ENCODE results near the gene LIPC.

The LIPC gene

DNA sequence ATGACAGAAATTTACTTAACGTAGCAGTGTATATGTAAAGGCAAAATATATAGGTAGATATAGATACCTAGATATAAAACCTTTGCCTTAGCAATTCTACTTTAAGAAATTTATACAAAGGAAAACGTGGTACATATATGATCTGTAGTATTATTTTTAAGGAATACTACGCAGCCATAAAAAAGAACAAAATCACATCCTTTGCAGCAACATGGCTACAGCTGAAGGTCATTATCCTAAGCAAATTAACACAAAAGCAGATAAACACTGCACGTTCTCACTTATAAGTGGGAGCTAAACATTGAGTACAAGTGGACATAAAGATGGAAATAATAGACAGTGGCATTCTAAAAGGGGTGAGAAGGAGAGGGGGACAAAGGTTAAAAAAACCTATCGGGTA is 14.8 kb upstream of the LIPC start:
- TF ChIP-seq Cebpa-rat (IDR thresholded peaks at IDR 0.05) = no peak
- H3K9ac ChIP-seq = no peak overlapping the region
- no peaks in the 10 kb centered on the region for H4K20me1 ChIP-seq
- peaks cover 35% of the 10 kb centered on the region for H3K9me3 ChIP-seq
- no peak overlapping the region for H3K27ac ChIP-seq
- no peak overlapping the region for H3K4me2 ChIP-seq
- no peaks in the 10 kb centered on the region for H3K4me1 ChIP-seq
- H3K36me3 ChIP-seq = peaks cover 18% of the 10 kb centered on the region
- H3K27me3 ChIP-seq = no peaks in the 10 kb centered on the region
- H3K4me3 ChIP-seq = no peak overlapping the region

GRCh38 chr15:58418135-58418534 is 13.7 kb upstream of the LIPC start:
- Histone ChIP-seq H3K4me3 (no peak overlapping the region), H3K4me1 (no peaks in the 10 kb centered on the region), H3K9me3 (peaks cover 30% of the 10 kb centered on the region), H3K27me3 (no peaks in the 10 kb centered on the region), H4K20me1 (no peaks in the 10 kb centered on the region), H3K9ac (no peak overlapping the region), H3K36me3 (peaks cover 16% of the 10 kb centered on the region), H3K4me2 (no peak overlapping the region), H3K27ac (no peak overlapping the region)
- TF ChIP-seq Cebpa-rat (IDR thresholded peaks at IDR 0.05) = no peak

DNA sequence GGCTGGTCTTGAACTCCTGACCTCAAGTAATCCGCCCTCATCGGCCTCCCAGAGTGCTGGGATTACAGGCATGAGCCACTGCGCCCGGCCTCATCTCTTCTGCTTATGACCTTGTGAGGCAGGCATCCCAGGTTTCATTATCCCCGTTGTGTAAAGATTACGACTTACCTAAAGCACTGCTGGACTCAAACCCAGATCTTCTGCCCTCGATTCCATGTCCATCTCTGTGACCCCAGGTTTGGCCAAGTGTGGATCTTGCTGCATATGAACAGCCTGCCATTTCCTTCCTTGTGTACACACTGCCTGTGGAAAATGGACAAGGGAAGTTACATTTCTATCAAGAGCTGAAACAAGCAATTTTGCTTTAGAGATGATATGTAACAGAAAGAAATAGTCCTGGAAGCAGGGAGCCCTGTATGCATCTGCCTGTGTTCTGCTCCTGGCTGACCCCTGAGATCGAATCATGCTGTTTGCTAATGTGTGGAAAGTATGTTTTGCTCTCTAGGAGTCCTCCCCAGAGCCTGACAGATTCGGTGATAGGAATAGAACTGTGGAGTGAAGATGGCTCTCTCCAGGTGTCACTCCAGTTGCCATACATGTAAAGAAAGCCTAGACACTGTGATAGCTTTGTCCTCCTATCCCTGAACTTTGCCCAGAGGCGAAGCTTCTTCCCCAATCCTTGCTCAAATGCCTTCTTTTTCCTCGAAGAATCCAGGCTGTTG is 11.8 kb upstream of the LIPC start:
- no peak overlapping the region for H3K4me2 ChIP-seq
- no peaks in the 10 kb centered on the region for H4K20me1 ChIP-seq
- H3K9ac ChIP-seq = no peak overlapping the region
- H3K9me3 ChIP-seq = peaks cover 21% of the 10 kb centered on the region
- no peak for TF ChIP-seq Cebpa-rat (IDR thresholded peaks at IDR 0.05)
- no peaks in the 10 kb centered on the region for H3K27me3 ChIP-seq
- H3K27ac ChIP-seq = no peak overlapping the region
- H3K36me3 ChIP-seq = peaks cover 24% of the 10 kb centered on the region; the same call in 1 of the 2 replicates
- H3K4me1 ChIP-seq = no peaks in the 10 kb centered on the region
- no peak overlapping the region for H3K4me3 ChIP-seq

- no peak overlapping the region for H3K4me2 ChIP-seq
- peaks cover 18% of the 10 kb centered on the region for H3K9me3 ChIP-seq
- TF ChIP-seq Cebpa-rat (IDR thresholded peaks at IDR 0.05) = no peak
- no peak overlapping the region for H3K4me3 ChIP-seq
- peaks cover 24% of the 10 kb centered on the region; the same call in 1 of the 2 replicates for H3K36me3 ChIP-seq
- H3K27me3 ChIP-seq = no peaks in the 10 kb centered on the region
- peaks cover under 1% of the 10 kb centered on the region; the same call in 1 of the 2 replicates for H3K4me1 ChIP-seq
- H4K20me1 ChIP-seq = no peaks in the 10 kb centered on the region
- no peak overlapping the region for H3K27ac ChIP-seq
- no peak overlapping the region for H3K9ac ChIP-seq
Observed at GRCh38 chr15:58420579-58421043, 11.2 kb upstream of the LIPC start.

- Histone ChIP-seq H3K4me3 (no peak overlapping the region), H3K36me3 (peaks cover 24% of the 10 kb centered on the region; the same call in 1 of the 2 replicates), H3K27me3 (no peaks in the 10 kb centered on the region), H4K20me1 (no peaks in the 10 kb centered on the region), H3K4me1 (peaks cover 9% of the 10 kb centered on the region), H3K27ac (no peak overlapping the region), H3K9ac (no peak overlapping the region), H3K9me3 (0 out of 2 replicates have a peak, but pooled peaks cover 5% of the 10 kb centered on the region), H3K4me2 (no peak overlapping the region)
- no peak for TF ChIP-seq Cebpa-rat (IDR thresholded peaks at IDR 0.05)
Observed at GRCh38 chr15:58423205-58423604, 8.6 kb upstream of the LIPC start.

DNA sequence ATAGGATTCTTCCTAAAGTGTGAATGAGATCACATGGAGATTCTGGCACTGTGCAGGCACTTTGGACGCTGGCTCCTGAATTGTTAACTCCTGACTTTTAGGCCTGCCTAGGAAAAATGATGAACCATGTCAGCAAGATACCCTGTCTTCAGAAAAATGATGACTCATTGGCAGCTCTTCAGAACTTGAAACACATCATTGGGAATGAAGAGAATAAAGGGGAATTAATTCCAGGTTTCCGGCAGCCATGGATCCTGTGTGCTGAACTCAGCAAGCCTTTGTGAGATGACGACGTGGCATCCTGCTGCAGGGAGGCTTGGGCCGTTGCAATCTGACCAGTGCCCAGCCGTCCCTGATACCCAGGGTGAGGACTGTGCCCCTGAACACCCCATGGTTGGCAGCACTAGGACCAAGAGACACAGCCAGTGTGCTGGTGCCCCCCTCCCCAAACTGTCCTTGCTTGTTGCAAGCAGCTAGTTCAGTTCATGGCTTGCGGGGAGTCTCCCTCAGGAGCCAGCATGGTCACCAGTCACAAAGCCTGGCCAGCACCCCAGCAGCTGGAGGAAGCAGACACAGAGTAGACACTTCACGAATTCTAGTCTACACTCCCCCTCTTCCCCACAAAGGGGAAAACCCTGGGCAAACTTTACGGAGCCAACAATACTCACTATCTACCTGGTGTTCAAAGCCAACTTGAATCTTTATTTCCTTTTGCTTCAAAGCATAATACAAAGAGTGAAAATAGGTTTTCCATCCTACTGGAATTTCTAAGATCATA is 7.8 kb upstream of the LIPC start:
- H3K27ac ChIP-seq = no peak overlapping the region
- no peak for TF ChIP-seq Cebpa-rat (IDR thresholded peaks at IDR 0.05)
- no peak overlapping the region for H3K9ac ChIP-seq
- H3K36me3 ChIP-seq = peaks cover 16% of the 10 kb centered on the region; the same call in 1 of the 2 replicates
- H4K20me1 ChIP-seq = no peaks in the 10 kb centered on the region
- H3K4me3 ChIP-seq = no peak overlapping the region
- H3K4me1 ChIP-seq = peaks cover 9% of the 10 kb centered on the region
- H3K9me3 ChIP-seq = peaks cover 5% of the 10 kb centered on the region; the same call in 1 of the 2 replicates
- no peak overlapping the region for H3K4me2 ChIP-seq
- no peaks in the 10 kb centered on the region for H3K27me3 ChIP-seq

- TF ChIP-seq Cebpa-rat (IDR thresholded peaks at IDR 0.05) = no peak
- Histone ChIP-seq H3K9me3 (peaks cover under 1% of the 10 kb centered on the region; the same call in 1 of the 2 replicates), H3K4me2 (no peak overlapping the region), H3K4me3 (no peak overlapping the region), H3K36me3 (peaks cover 13% of the 10 kb centered on the region; the same call in 1 of the 2 replicates), H4K20me1 (no peaks in the 10 kb centered on the region), H3K9ac (no peak overlapping the region), H3K27me3 (no peaks in the 10 kb centered on the region), H3K4me1 (peaks cover 9% of the 10 kb centered on the region), H3K27ac (no peak overlapping the region)
Observed at GRCh38 chr15:58424722-58425121, 7.1 kb upstream of the LIPC start.

- no peak overlapping the region for H3K4me3 ChIP-seq
- no peak overlapping the region for H3K27ac ChIP-seq
- no peaks in the 10 kb centered on the region for H3K27me3 ChIP-seq
- H4K20me1 ChIP-seq = no peaks in the 10 kb centered on the region
- no peak overlapping the region for H3K9ac ChIP-seq
- peaks cover 5% of the 10 kb centered on the region for H3K9me3 ChIP-seq
- peaks cover 9% of the 10 kb centered on the region for H3K4me1 ChIP-seq
- H3K4me2 ChIP-seq = no peak overlapping the region
- no peak for TF ChIP-seq Cebpa-rat (IDR thresholded peaks at IDR 0.05)
- peaks cover 13% of the 10 kb centered on the region; the same call in 1 of the 2 replicates for H3K36me3 ChIP-seq
Observed at GRCh38 chr15:58425185-58425584, 6.6 kb upstream of the LIPC start.

DNA sequence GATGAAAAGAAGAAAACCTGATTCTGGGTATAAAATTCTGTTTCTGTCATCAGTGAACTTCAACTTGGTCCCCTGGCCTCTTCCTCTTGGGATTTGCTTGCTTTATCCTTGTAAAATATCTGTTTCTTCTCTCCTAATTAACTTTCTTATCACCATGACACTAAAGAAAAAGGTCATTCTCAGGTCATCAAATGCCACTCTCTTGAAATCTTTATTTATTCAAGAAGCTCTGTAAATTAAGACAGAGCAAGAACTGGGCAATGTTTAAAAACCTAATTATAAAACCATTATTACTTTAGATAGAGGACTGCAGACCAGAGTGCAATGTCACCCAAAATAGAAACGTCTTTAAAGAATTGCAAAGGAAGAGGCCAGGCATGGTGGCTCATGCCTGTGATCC is 6.0 kb upstream of the LIPC start:
- H3K27me3 ChIP-seq = no peaks in the 10 kb centered on the region
- peaks cover 12% of the 10 kb centered on the region for H3K4me1 ChIP-seq
- H3K9me3 ChIP-seq = peaks cover 10% of the 10 kb centered on the region
- H3K27ac ChIP-seq = no peak overlapping the region
- TF ChIP-seq Cebpa-rat (IDR thresholded peaks at IDR 0.05) = no peak
- no peak overlapping the region for H3K9ac ChIP-seq
- no peak overlapping the region for H3K4me2 ChIP-seq
- H3K36me3 ChIP-seq = peaks cover 13% of the 10 kb centered on the region; the same call in 1 of the 2 replicates
- H4K20me1 ChIP-seq = no peaks in the 10 kb centered on the region
- no peak overlapping the region for H3K4me3 ChIP-seq

DNA sequence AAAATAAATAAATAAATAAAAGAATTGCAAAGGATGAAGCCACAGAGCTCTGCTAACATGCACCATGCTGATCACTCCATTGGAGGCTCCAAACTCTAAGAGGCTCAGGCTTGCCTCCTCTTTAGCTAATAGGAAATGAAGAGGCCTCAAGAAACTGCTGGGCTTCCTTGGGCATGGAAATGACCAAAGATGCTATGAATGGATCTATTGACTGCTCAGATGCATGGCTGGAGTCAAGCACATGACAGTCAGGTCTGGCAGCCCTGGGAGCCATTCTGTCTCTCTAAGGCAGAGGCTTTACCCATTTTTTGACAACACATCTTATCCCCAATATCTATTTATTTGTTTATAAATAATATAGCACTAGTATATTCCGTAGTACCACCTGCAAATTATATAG is 5.3 kb upstream of the LIPC start:
- H3K27ac ChIP-seq = no peak overlapping the region
- TF ChIP-seq Cebpa-rat (IDR thresholded peaks at IDR 0.05) = no peak
- peaks cover 19% of the 10 kb centered on the region for H3K4me1 ChIP-seq
- H3K9ac ChIP-seq = no peak overlapping the region
- no peak overlapping the region for H3K4me3 ChIP-seq
- H3K4me2 ChIP-seq = no peak overlapping the region
- H4K20me1 ChIP-seq = no peaks in the 10 kb centered on the region
- H3K36me3 ChIP-seq = peaks cover 13% of the 10 kb centered on the region; the same call in 1 of the 2 replicates
- H3K9me3 ChIP-seq = peaks cover 10% of the 10 kb centered on the region
- no peaks in the 10 kb centered on the region for H3K27me3 ChIP-seq
